Suprapubic skin (tissue), 4 donors: ENCODE results near the gene MIR17HG.

Source experiments
- CTCF ChIP-seq, 2 donors: fragments of 200-600 bp in 1 of 2; fragments of 450-650 bp in 1 of 2; sonication (generic) in 1 of 2; IDR thresholded peaks; one replicate each; pipeline ENCODE4 v1.5.1; 2016 to 2019; ENCODE audit warnings: antibody characterized with exemption in 2 of 2, mild to moderate bottlenecking in 1 of 2, moderate library complexity in 1 of 2
- EP300 ChIP-seq: sonication (generic); formaldehyde crosslinking; IDR thresholded peaks from one replicate; pipeline ENCODE4 v1.6.1; 2017; ENCODE audit warnings: antibody characterized with exemption
- POLR2A ChIP-seq, 2 donors: fragments of 450-650 bp; IDR thresholded peaks; one replicate each; pipeline ENCODE4 v1.6.1; 2017; ENCODE audit warnings: antibody characterized with exemption in 2 of 2, mild to moderate bottlenecking in 2 of 2, moderate library complexity in 2 of 2
- POLR2AphosphoS5 ChIP-seq, 3 donors: sonication (generic); formaldehyde crosslinking; IDR thresholded peaks; one replicate each; pipeline ENCODE4 v1.6.1; 2017; ENCODE audit warnings: antibody characterized with exemption in 3 of 3

- TF ChIP-seq POLR2A (IDR thresholded peaks at IDR 0.05): no peak
- no peak for TF ChIP-seq EP300
- no peak for TF ChIP-seq CTCF (IDR thresholded peaks at IDR 0.05)
- no peak for TF ChIP-seq POLR2AphosphoS5 (IDR thresholded peaks at IDR 0.05)
Measured at GRCh38 chr13:91361755-91362271, 14.3 kb downstream of the MIR17HG start.
